Panc1 (cell line): ENCODE data around the gene ZFYVE28. TPM values are rescaled to one million over a fixed set of nuclear protein-coding genes. Genes with fewer than 3 reads are reported as not detected.

ENCODE experiments used
- ATAC-seq: fragments of 200-7000 bp; cut with Tn5 transposase; 2 replicates; pipeline ENCODE4 v1.9.1; 2020; ENCODE audit warnings: mild to moderate bottlenecking, moderate library complexity
- BruUV-seq: library from RNA; stranded (reverse); fragments of 400-500 nt; replicated peaks from 2 replicates; lab custom pipeline; 2021; lab: Mats Ljungman, UMichigan
- CTCF ChIA-PET: fragments of 300-600 bp; sonication (Branson Sonifier 250); formaldehyde crosslinking; loops from one replicate; lab custom pipeline; 2022; ENCODE audit warnings: antibody characterized with exemption; lab: Charles Lee
- POLR2A ChIA-PET: fragments of 300-600 bp; sonication (Branson Sonifier 250); formaldehyde crosslinking; loops from one replicate; lab custom pipeline; 2022; ENCODE audit warnings: antibody characterized with exemption; lab: Charles Lee
- DNase-seq: peaks from one replicate; pipeline ENCODE4 v3.0.0-alpha.2; 2010; ENCODE audit warnings: low read depth, low spot score
- H3K27ac ChIP-seq: 2 replicates; pipeline ENCODE4 v1.5.1; 2011; ENCODE audit warnings: mild to moderate bottlenecking, low read length, inconsistent platforms
- H3K27me3 ChIP-seq: fragments of 200-500 bp; sonication (Bioruptor generic); 2 replicates; pipeline ENCODE4 v1.6.0; 2014; ENCODE audit warnings: low read length, inconsistent platforms; ENCODE audit not compliant: control insufficient read depth, insufficient read depth
- H3K36me3 ChIP-seq: fragments of 200-500 bp; sonication (Bioruptor generic); 2 replicates; pipeline ENCODE4 v1.5.1; 2014; ENCODE audit warnings: inconsistent platforms, mild to moderate bottlenecking, low read length, moderate library complexity; ENCODE audit not compliant: control insufficient read depth, insufficient read depth
- H3K4me1 ChIP-seq: 2 replicates; pipeline ENCODE4 v1.5.1; 2011; ENCODE audit warnings: inconsistent platforms, mild to moderate bottlenecking, low read length, moderate library complexity; ENCODE audit not compliant: control insufficient read depth, insufficient read depth
- H3K4me3 ChIP-seq, 2 experiments: 2 replicates each; pipeline ENCODE4 v1.5.1; 2011 to 2012; ENCODE audit warnings: low read depth in 2 of 2, low read length in 2 of 2, mild to moderate bottlenecking in 2 of 2, inconsistent platforms in 1 of 2, moderate library complexity in 1 of 2
- H3K9me3 ChIP-seq: fragments of 200-500 bp; sonication (Bioruptor generic); 2 replicates; pipeline ENCODE4 v1.5.1; 2014; ENCODE audit warnings: low read depth, mild to moderate bottlenecking, inconsistent platforms, low read length, moderate library complexity; ENCODE audit not compliant: control insufficient read depth, insufficient read depth
- POLR2AphosphoS5 ChIP-seq: IDR thresholded peaks from 2 replicates; pipeline ENCODE4 v1.6.1; 2012; ENCODE audit warnings: mild to moderate bottlenecking, low read depth, low read length, moderate library complexity
- SIN3A ChIP-seq: IDR thresholded peaks from 2 replicates; pipeline ENCODE4 v1.6.1; 2012; ENCODE audit warnings: low read depth, mild to moderate bottlenecking, low read length, moderate library complexity, borderline replicate concordance; ENCODE audit not compliant: insufficient read depth
- TCF7L2 ChIP-seq: IDR thresholded peaks from 2 replicates; pipeline ENCODE4 v1.6.1; 2011; ENCODE audit warnings: mild to moderate bottlenecking, low read depth, low read length, inconsistent platforms
- in situ Hi-C: cut with HindIII; loops from 2 replicates; pipeline ENCODE4 v1.10.0; 2016; ENCODE audit warnings: low sequenced_read_pairs, low pct_unique_long_range_greater_than_20kb
- intact Hi-C: fragments of 100-400 bp; cut with micrococcal nuclease; formaldehyde crosslinking; loops from one replicate; pipeline ENCODE4 v1.10.0; 2022; ENCODE audit not compliant: unreplicated experiment
- total RNA-seq: library from RNA; stranded (reverse); gene quantifications from one replicate; pipeline ENCODE4 v1.2.1, GENCODE V29; 2021; ENCODE audit not compliant: unreplicated experiment
- TF ChIP-seq, protein P1 (sequence below), 2 experiments: IDR thresholded peaks; 2 replicates each; pipeline ENCODE4 v1.6.1; 2011 to 2012; ENCODE audit warnings: low read depth in 2 of 2, control low read depth in 1 of 2, low read length in 1 of 2, mild to moderate bottlenecking in 1 of 2, moderate library complexity in 1 of 2; ENCODE audit not compliant: insufficient read depth in 1 of 2
- TF ChIP-seq, protein P2 (sequence below): fragments of 450-650 bp; IDR thresholded peaks from 2 replicates; pipeline ENCODE4 v1.5.1; 2017; ENCODE audit warnings: mild to moderate bottlenecking

Gene ZFYVE28
- total RNA-seq, 1 experiment from 2014 or later, result 11.9 TPM

DNA sequence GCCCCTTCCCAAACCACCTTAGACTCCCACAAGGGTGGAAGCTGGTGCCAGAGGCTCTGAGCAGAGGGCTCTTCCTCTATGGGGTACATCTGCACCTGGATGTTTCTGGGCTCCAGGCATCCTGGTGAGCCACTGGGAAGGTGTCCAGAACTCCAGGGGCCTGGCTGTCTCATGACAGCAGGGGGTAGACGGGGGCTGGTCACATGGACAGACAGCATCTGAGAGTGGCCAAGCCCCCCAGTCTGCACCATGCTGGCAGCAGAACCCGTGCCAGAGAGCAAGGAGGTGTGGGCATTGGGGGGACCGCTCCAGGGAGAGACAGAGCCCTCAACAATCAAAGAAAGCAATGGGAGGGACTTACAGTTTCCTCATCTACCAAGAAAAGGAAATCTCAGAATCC is 39.5 kb downstream of the ZFYVE28 start:
- H3K4me1 ChIP-seq, result no peaks in the 10 kb centered on the region
- no peaks in the 10 kb centered on the region for H3K36me3 ChIP-seq
- H3K9me3 ChIP-seq, result no peaks in the 10 kb centered on the region
- BruUV-seq, result no TSS peak
- ChIA-PET CTCF (no interaction called here), POLR2A (no interaction called here)
- no peak overlapping the region for H3K27ac ChIP-seq
- TF ChIP-seq SIN3A (no peak), POLR2AphosphoS5 (no peak), TCF7L2 (no peak)
- TF ChIP-seq, protein P1, sequence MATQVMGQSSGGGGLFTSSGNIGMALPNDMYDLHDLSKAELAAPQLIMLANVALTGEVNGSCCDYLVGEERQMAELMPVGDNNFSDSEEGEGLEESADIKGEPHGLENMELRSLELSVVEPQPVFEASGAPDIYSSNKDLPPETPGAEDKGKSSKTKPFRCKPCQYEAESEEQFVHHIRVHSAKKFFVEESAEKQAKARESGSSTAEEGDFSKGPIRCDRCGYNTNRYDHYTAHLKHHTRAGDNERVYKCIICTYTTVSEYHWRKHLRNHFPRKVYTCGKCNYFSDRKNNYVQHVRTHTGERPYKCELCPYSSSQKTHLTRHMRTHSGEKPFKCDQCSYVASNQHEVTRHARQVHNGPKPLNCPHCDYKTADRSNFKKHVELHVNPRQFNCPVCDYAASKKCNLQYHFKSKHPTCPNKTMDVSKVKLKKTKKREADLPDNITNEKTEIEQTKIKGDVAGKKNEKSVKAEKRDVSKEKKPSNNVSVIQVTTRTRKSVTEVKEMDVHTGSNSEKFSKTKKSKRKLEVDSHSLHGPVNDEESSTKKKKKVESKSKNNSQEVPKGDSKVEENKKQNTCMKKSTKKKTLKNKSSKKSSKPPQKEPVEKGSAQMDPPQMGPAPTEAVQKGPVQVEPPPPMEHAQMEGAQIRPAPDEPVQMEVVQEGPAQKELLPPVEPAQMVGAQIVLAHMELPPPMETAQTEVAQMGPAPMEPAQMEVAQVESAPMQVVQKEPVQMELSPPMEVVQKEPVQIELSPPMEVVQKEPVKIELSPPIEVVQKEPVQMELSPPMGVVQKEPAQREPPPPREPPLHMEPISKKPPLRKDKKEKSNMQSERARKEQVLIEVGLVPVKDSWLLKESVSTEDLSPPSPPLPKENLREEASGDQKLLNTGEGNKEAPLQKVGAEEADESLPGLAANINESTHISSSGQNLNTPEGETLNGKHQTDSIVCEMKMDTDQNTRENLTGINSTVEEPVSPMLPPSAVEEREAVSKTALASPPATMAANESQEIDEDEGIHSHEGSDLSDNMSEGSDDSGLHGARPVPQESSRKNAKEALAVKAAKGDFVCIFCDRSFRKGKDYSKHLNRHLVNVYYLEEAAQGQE (IDR thresholded peaks at IDR 0.05; ENCODE audit: insufficient read depth in 1 of 2, low read depth in 2 of 2, low read length in 1 of 2), result no peak
- TF ChIP-seq, protein P2, sequence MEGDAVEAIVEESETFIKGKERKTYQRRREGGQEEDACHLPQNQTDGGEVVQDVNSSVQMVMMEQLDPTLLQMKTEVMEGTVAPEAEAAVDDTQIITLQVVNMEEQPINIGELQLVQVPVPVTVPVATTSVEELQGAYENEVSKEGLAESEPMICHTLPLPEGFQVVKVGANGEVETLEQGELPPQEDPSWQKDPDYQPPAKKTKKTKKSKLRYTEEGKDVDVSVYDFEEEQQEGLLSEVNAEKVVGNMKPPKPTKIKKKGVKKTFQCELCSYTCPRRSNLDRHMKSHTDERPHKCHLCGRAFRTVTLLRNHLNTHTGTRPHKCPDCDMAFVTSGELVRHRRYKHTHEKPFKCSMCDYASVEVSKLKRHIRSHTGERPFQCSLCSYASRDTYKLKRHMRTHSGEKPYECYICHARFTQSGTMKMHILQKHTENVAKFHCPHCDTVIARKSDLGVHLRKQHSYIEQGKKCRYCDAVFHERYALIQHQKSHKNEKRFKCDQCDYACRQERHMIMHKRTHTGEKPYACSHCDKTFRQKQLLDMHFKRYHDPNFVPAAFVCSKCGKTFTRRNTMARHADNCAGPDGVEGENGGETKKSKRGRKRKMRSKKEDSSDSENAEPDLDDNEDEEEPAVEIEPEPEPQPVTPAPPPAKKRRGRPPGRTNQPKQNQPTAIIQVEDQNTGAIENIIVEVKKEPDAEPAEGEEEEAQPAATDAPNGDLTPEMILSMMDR, result no peak
- no peak for DNase-seq
- H3K4me3 ChIP-seq, result no peak overlapping the region
- in situ Hi-C loops (no loop called here), intact Hi-C loops (no loop called here)
- ATAC-seq, result no peak
- H3K27me3 ChIP-seq, result no peaks in the 10 kb centered on the region

DNA sequence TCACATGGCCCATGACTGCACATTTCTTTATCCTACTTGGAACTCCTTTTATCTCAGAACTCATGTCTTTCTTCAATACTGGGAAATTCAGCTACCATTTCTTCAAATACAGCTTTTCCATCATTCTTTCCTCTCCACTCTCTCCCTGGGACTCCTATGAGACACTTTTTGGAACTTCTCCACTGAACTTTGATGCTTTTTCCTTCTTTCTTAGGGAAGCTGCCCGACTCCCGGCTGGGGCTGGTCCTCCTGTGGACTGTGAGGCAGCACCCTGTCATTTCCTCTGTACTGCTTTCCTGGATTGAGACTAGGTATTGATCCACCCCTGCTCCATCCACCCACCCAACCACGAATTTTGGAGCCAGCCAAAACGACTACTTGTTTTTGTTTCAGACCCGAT is 40.0 kb downstream of the ZFYVE28 start:
- ATAC-seq, result no peak
- intact Hi-C loops (no loop called here), in situ Hi-C loops (no loop called here)
- no peaks in the 10 kb centered on the region for H3K9me3 ChIP-seq
- no TSS peak for BruUV-seq
- no peaks in the 10 kb centered on the region for H3K36me3 ChIP-seq
- TF ChIP-seq, protein P2, result no peak
- TF ChIP-seq, protein P1 (IDR thresholded peaks at IDR 0.05; ENCODE audit: insufficient read depth in 1 of 2, low read depth in 2 of 2, low read length in 1 of 2), result no peak
- TF ChIP-seq SIN3A, result no peak
- TF ChIP-seq TCF7L2, result no peak
- no peak for TF ChIP-seq POLR2AphosphoS5
- H3K27me3 ChIP-seq, result no peaks in the 10 kb centered on the region
- no peak overlapping the region for H3K4me3 ChIP-seq
- no peak overlapping the region for H3K27ac ChIP-seq
- H3K4me1 ChIP-seq, result no peaks in the 10 kb centered on the region
- CTCF ChIA-PET, result no interaction called here
- DNase-seq, result no peak
- POLR2A ChIA-PET, result no interaction called here
